Measurements from ENCODE around the gene UBR3.

DNA sequence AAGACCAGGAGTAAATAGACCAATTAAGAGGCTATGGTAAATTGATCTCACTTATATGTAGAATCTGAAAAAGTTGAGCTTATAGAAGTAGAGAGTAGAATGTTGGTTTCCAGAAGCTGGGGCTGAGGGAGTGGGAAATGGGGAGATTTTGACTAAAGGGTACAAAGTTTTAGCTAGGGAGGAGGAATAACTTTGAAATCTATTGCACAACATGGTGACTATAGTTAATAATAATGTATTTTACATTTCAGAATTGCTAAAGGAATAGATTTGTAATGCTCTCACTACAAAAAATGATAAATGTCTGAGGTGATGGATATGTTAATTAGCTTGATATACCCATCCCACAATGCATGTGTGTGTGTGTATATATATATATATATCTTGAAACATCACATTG is 82.1 kb downstream of the UBR3 start:
- TF ChIP-seq CTCF (IDR thresholded peaks at IDR 0.05) (no peak), EP300 (IDR thresholded peaks at IDR 0.05) (no peak), POLR2A (IDR thresholded peaks at IDR 0.05) (no peak)
